ENCODE measurements around the gene HHAT. TPM values are rescaled to one million over a fixed set of nuclear protein-coding genes. Genes with fewer than 3 reads are reported as not detected.

The HHAT gene
- total and polyA plus RNA-seq, 2 of the 4 experiments (the other 2 are of a cell fraction): 1.7 to 2.5 TPM

GRCh38 chr1:210531475-210532222, 202.9 kb downstream of the HHAT start:
- Histone ChIP-seq H2AK5ac (ENCODE audit: low read depth, low read length) (no peak overlapping the region), H3K23ac (ENCODE audit: low read depth, low read length) (no peak overlapping the region), H4K20me1 (ENCODE audit: insufficient read depth, low read length) (no peaks in the 10 kb centered on the region), H2AFZ (replicated peaks; ENCODE audit: low read length, poor library complexity) (no peak overlapping the region), H3K9ac (ENCODE audit: low read depth, low read length) (no peak overlapping the region), H3K14ac (replicated peaks; ENCODE audit: low read depth, low read length) (no peak overlapping the region), H3K56ac (ENCODE audit: extremely low read depth, insufficient read depth, low read length) (no peak overlapping the region), H3K4me3 (ENCODE audit: insufficient read depth, low read depth, low read length) (no peak overlapping the region), H3K18ac (ENCODE audit: low read depth, low read length) (no peak overlapping the region), H4K8ac (ENCODE audit: low read depth in 2 of 2, low read length in 2 of 2) (no peak overlapping the region), H2AK9ac (replicated peaks; ENCODE audit: low read depth, low read length, poor library complexity) (no peak overlapping the region), H3K9me1 (ENCODE audit: insufficient read depth, low read length) (no peaks in the 10 kb centered on the region), H3K4ac (ENCODE audit: low read depth, low read length) (no peak overlapping the region), H2BK15ac (ENCODE audit: low read depth, low read length) (no peak overlapping the region), H3K79me1 (ENCODE audit: low read depth in 1 of 2, low read length in 2 of 2) (no peaks in the 10 kb centered on the region), H2BK120ac (ENCODE audit: low read depth, low read length) (no peak overlapping the region), H4K5ac (ENCODE audit: low read depth, low read length) (no peak overlapping the region), H3K9me3 (ENCODE audit: control insufficient read depth, insufficient read depth, low read length) (no peaks in the 10 kb centered on the region), H3K27ac (ENCODE audit: insufficient read depth, low read length) (no peak overlapping the region), H3K4me1 (ENCODE audit: control insufficient read depth, insufficient read depth, low read length) (no peaks in the 10 kb centered on the region), H3K27me3 (ENCODE audit: control insufficient read depth, insufficient read depth, low read length) (no peaks in the 10 kb centered on the region), H3K4me2 (ENCODE audit: low read depth, low read length) (no peak overlapping the region), H4K91ac (ENCODE audit: insufficient read depth, low read depth, low read length) (no peak overlapping the region), H3K36me3 (ENCODE audit: control insufficient read depth, insufficient read depth, low read length) (no peaks in the 10 kb centered on the region), H2BK5ac (ENCODE audit: low read depth, low read length, poor library complexity, severe bottlenecking) (no peak overlapping the region), H2BK20ac (ENCODE audit: low read depth, low read length) (no peak overlapping the region)
- dilution Hi-C loops (cut with HindIII; ENCODE audit: low sequenced_read_pairs, unreplicated experiment) (no loop called here), in situ Hi-C loops (cut with MboI; ENCODE audit: low sequenced_read_pairs) (no loop called here), intact Hi-C loops (cut with micrococcal nuclease) (no loop called here)
- ATAC-seq (ENCODE audit: low read depth) (no peak), DNase-seq (no peak)
- BruUV-seq (replicated peaks): no TSS peak
- POLR2A ChIA-PET (ENCODE audit: unreplicated experiment): no interaction called here
- CTCF ChIA-PET: interaction anchor here (0.8 kb wide), 1 partner anchor 11 kb away, joined by 3 read pairs; no protein-coding TSS in a partner anchor
- no peak for TF ChIP-seq POLR2A (IDR thresholded peaks at IDR 0.05; ENCODE audit: low read depth, low read length)
- TF ChIP-seq FOS (IDR thresholded peaks at IDR 0.05; ENCODE audit: low read depth, low read length): no peak
- TF ChIP-seq USF2 (IDR thresholded peaks at IDR 0.05; ENCODE audit: low read depth, low read length): no peak
- TF ChIP-seq NFE2L2 (IDR thresholded peaks at IDR 0.05; ENCODE audit: low read depth, low read length): no peak
- TF ChIP-seq CTCF (conservative IDR thresholded peaks at IDR 0.05; ENCODE audit: low read depth, low read length): no peak
- TF ChIP-seq SMC3 (IDR thresholded peaks at IDR 0.05; ENCODE audit: low read depth, low read length): no peak
- TF ChIP-seq RCOR1 (IDR thresholded peaks at IDR 0.05; ENCODE audit: insufficient replicate concordance, low read length): no peak
- no peak for TF ChIP-seq ELK1 (IDR thresholded peaks at IDR 0.05; ENCODE audit: borderline replicate concordance, low read depth, low read length)
- no peak for TF ChIP-seq MAZ (IDR thresholded peaks at IDR 0.05; ENCODE audit: borderline replicate concordance, low read depth, low read length)
- TF ChIP-seq RAD21 (IDR thresholded peaks at IDR 0.05; ENCODE audit: low read length): no peak
- TF ChIP-seq MXI1 (IDR thresholded peaks at IDR 0.05; ENCODE audit: borderline replicate concordance, low read depth, low read length): no peak
- WGBS, 2 experiments (ENCODE audit: extremely low coverage in 2 of 2, insufficient read length in 1 of 2): no CpG with 5 or more reads among the region's 3 CpGs
